Measurements from ENCODE around the gene THAP7. TPM values are rescaled to one million over a fixed set of nuclear protein-coding genes. Genes with fewer than 3 reads are reported as not detected.

THAP7 gene
- total and polyA plus RNA-seq, 2 donors (not counting 3 experiments of a cell fraction or from before 2014, with no cell fraction given), result 13.5 to 24.4 TPM

DNA sequence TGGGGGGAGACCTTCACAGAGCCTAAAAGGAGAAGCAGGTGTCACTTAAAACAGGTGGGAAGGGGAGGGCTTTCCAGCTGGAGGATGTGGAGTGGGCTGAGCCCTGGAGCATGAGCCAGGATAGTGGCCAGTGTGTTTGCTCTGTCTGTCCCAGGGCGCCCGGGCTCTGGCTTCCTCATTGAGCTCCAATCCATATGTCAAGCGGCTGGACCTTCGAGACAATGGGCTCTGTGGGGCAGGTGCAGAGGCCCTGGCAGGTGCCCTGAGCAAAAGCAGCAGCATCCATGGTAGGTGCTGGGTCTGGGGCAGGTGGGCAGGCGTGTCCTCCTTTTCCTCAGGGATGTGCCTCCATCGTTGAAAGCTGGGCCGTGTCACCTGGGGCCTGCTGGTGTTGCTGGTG is 45.8 kb upstream of the THAP7 start:
- no peak for FAIRE-seq
- dilution Hi-C loops (cut with MboI; ENCODE audit: extremely low pct_ligation_motif_present, low sequenced_read_pairs), result no loop called here

DNA sequence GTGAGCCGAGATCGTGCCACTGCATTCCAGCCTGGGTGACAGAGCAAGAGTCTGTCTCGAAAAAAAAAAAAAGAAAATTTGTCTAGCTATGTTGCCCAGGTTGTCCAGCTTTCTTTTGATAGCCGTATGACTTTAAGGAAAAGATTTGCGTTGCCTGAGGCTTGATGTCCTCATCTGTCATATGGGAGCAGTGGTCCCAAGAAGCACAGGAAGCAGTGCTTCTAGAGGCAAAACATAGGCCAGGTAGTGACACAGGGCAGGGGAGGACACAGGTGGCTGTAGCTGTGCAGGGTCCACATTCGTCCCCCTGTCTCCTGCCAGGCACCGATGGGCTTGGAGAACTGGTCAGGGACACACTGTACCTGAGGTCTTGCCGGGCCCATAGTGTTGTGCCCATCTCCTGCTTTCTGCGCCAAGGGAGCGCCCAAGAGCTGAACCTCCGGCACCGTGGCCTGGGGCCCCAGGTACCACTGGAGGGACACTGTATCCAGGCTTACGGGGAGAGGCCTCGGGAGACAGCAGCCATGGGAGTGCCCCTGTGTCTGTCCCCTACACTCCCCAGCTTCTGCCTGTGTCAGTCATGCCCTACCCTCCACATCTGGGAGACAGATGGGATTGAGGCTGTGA is 45.2 kb upstream of the THAP7 start:
- Histone ChIP-seq H3K36me3 (ENCODE audit: control insufficient read depth in 2 of 2, extremely low read depth in 1 of 2, insufficient read depth in 2 of 2, low read length in 2 of 2) (no peaks in the 10 kb centered on the region), H3K9ac (replicated peaks; ENCODE audit: extremely low read depth, insufficient read depth, low read length) (no peak overlapping the region), H3K27ac (ENCODE audit: insufficient read depth, low read depth, low read length) (no peak overlapping the region), H2AFZ (ENCODE audit: low read depth, low read length) (no peak overlapping the region), H3K27me3 (ENCODE audit: control insufficient read depth in 2 of 2, insufficient read depth in 2 of 2, low read length in 2 of 2) (no peaks in the 10 kb centered on the region), H3K9me3 (replicated peaks; ENCODE audit: control insufficient read depth, insufficient read depth, low read length) (no peaks in the 10 kb centered on the region), H3K9me1 (replicated peaks; ENCODE audit: control insufficient read depth, extremely low read depth, insufficient read depth, low read length) (no peaks in the 10 kb centered on the region), H4K20me1 (replicated peaks; ENCODE audit: control insufficient read depth, extremely low read depth, insufficient read depth, low read length) (no peaks in the 10 kb centered on the region), H3K4me1 (ENCODE audit: control insufficient read depth, extremely low read depth, insufficient read depth, low read length) (peaks cover 5% of the 10 kb centered on the region), H3K4me2 (ENCODE audit: insufficient read depth, low read length) (no peak overlapping the region), H3K4me3 (replicated peaks in 1 of 3; ENCODE audit: insufficient read depth in 1 of 3, low read depth in 1 of 3, low read length in 3 of 3) (no peak overlapping the region), H3K79me2 (ENCODE audit: control insufficient read depth, insufficient read depth, low read length) (no peaks in the 10 kb centered on the region)
- no peak for DNase-seq (ENCODE audit: low read depth, low spot score)
- FAIRE-seq, result no peak
- TF ChIP-seq, protein P1, sequence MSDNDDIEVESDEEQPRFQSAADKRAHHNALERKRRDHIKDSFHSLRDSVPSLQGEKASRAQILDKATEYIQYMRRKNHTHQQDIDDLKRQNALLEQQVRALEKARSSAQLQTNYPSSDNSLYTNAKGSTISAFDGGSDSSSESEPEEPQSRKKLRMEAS (IDR thresholded peaks at IDR 0.05; ENCODE audit: insufficient read depth, insufficient read length), result no peak
- TF ChIP-seq, protein P2, sequence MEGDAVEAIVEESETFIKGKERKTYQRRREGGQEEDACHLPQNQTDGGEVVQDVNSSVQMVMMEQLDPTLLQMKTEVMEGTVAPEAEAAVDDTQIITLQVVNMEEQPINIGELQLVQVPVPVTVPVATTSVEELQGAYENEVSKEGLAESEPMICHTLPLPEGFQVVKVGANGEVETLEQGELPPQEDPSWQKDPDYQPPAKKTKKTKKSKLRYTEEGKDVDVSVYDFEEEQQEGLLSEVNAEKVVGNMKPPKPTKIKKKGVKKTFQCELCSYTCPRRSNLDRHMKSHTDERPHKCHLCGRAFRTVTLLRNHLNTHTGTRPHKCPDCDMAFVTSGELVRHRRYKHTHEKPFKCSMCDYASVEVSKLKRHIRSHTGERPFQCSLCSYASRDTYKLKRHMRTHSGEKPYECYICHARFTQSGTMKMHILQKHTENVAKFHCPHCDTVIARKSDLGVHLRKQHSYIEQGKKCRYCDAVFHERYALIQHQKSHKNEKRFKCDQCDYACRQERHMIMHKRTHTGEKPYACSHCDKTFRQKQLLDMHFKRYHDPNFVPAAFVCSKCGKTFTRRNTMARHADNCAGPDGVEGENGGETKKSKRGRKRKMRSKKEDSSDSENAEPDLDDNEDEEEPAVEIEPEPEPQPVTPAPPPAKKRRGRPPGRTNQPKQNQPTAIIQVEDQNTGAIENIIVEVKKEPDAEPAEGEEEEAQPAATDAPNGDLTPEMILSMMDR (IDR thresholded peaks at IDR 0.05; ENCODE audit: extremely low read depth in 1 of 2, insufficient read depth in 1 of 2, low read depth in 1 of 2, low read length in 2 of 2), result no peak
- TF ChIP-seq JUN (IDR thresholded peaks at IDR 0.05; ENCODE audit: borderline replicate concordance, insufficient read depth, insufficient read length, low read depth), result no peak
- BruUV-seq (replicated peaks), result no TSS peak
- ChIA-PET POLR2A (interaction anchor here (0.5 kb wide), 1 partner anchor 640 kb away, joined by 3 read pairs; no protein-coding TSS in a partner anchor), CTCF (interaction anchor here (0.6 to 1.3 kb wide), 4 partner anchors 24 to 161 kb away, joined by 3 read pairs; no protein-coding TSS in a partner anchor)
- dilution Hi-C loops (cut with MboI; ENCODE audit: extremely low pct_ligation_motif_present, low sequenced_read_pairs) (no loop called here), intact Hi-C loops (cut with micrococcal nuclease) (no loop called here)

More for the DNA sequence above, 45.8 kb upstream of the THAP7 start:
- DNase-seq (ENCODE audit: low read depth, low spot score), result no peak
- POLR2A ChIA-PET, result no interaction called here
- no peak for TF ChIP-seq EZH2 (IDR thresholded peaks at IDR 0.05; ENCODE audit: borderline replicate concordance, low read depth, low read length, severe bottlenecking)
- Histone ChIP-seq H3K4me3 (replicated peaks in 1 of 3; ENCODE audit: insufficient read depth in 1 of 3, low read depth in 1 of 3, low read length in 3 of 3) (no peak overlapping the region), H3K36me3 (ENCODE audit: control insufficient read depth in 2 of 2, extremely low read depth in 1 of 2, insufficient read depth in 2 of 2, low read length in 2 of 2) (no peaks in the 10 kb centered on the region), H3K9ac (replicated peaks; ENCODE audit: extremely low read depth, insufficient read depth, low read length) (no peak overlapping the region), H2AFZ (ENCODE audit: low read depth, low read length) (no peak overlapping the region), H3K4me2 (ENCODE audit: insufficient read depth, low read length) (no peak overlapping the region), H3K27ac (ENCODE audit: insufficient read depth, low read depth, low read length) (no peak overlapping the region), H3K4me1 (ENCODE audit: control insufficient read depth, extremely low read depth, insufficient read depth, low read length) (peaks cover 5% of the 10 kb centered on the region), H3K27me3 (ENCODE audit: control insufficient read depth in 2 of 2, insufficient read depth in 2 of 2, low read length in 2 of 2) (no peaks in the 10 kb centered on the region), H4K20me1 (replicated peaks; ENCODE audit: control insufficient read depth, extremely low read depth, insufficient read depth, low read length) (no peaks in the 10 kb centered on the region), H3K9me3 (replicated peaks; ENCODE audit: control insufficient read depth, insufficient read depth, low read length) (no peaks in the 10 kb centered on the region), H3K9me1 (replicated peaks; ENCODE audit: control insufficient read depth, extremely low read depth, insufficient read depth, low read length) (no peaks in the 10 kb centered on the region), H3K79me2 (ENCODE audit: control insufficient read depth, insufficient read depth, low read length) (no peaks in the 10 kb centered on the region)
- no TSS peak for BruUV-seq (replicated peaks)
- intact Hi-C loops (cut with micrococcal nuclease), result no loop called here
- CTCF ChIA-PET, result interaction anchor here (0.6 kb wide), 1 partner anchor 27 kb away, joined by 3 read pairs; no protein-coding TSS in a partner anchor

All from endothelial cell of umbilical vein (primary cell).